WTC11 (cell line): ENCODE measurements around the gene APOL6.

Source experiments
- ATF1 ChIP-seq: sonication (generic); formaldehyde crosslinking; IDR thresholded peaks from 2 replicates; pipeline ENCODE4 v1.8.1; 2023; ENCODE audit warnings: mild to moderate bottlenecking, moderate library complexity, missing genetic modification reagents
- ELF4 ChIP-seq: sonication (generic); formaldehyde crosslinking; IDR thresholded peaks from 2 replicates; pipeline ENCODE4 v1.8.1; 2022; ENCODE audit warnings: low read depth, mild to moderate bottlenecking, moderate library complexity, missing genetic modification reagents
- FOXJ3 ChIP-seq: sonication (generic); formaldehyde crosslinking; IDR thresholded peaks from 2 replicates; pipeline ENCODE4 v1.9.0; 2021; ENCODE audit warnings: missing genetic modification reagents, mild to moderate bottlenecking, borderline replicate concordance
- IRF2 ChIP-seq: sonication (generic); formaldehyde crosslinking; IDR thresholded peaks from 2 replicates; pipeline ENCODE4 v1.8.0; 2022; ENCODE audit warnings: low read depth, missing genetic modification reagents, borderline replicate concordance
- NR3C1 ChIP-seq: sonication (generic); formaldehyde crosslinking; conservative IDR thresholded peaks from 2 replicates; pipeline ENCODE4 v1.8.1; 2023; ENCODE audit warnings: low read depth, mild to moderate bottlenecking, missing genetic modification reagents
- RELA ChIP-seq: sonication (generic); formaldehyde crosslinking; IDR thresholded peaks from 2 replicates; pipeline ENCODE4 v1.8.1; 2022; ENCODE audit warnings: missing genetic modification reagents, mild to moderate bottlenecking, borderline replicate concordance
- SP1 ChIP-seq: sonication (generic); formaldehyde crosslinking; conservative IDR thresholded peaks from 2 replicates; pipeline ENCODE4 v1.8.1; 2022; ENCODE audit warnings: missing genetic modification reagents
- ZBTB43 ChIP-seq: sonication (generic); formaldehyde crosslinking; IDR thresholded peaks from 2 replicates; pipeline ENCODE4 v1.8.1; 2023; ENCODE audit warnings: mild to moderate bottlenecking, missing genetic modification reagents
- ZNF512 ChIP-seq: sonication (generic); formaldehyde crosslinking; IDR thresholded peaks from 2 replicates; pipeline ENCODE4 v1.8.1; 2022; ENCODE audit warnings: missing genetic modification reagents, borderline replicate concordance
- TF ChIP-seq, protein P1 (sequence below): fragments of 200-600 bp; IDR thresholded peaks from 2 replicates; pipeline ENCODE4 v1.8.0; 2022; ENCODE audit warnings: antibody characterized with exemption
- TF ChIP-seq, protein P2 (sequence below): sonication (generic); formaldehyde crosslinking; IDR thresholded peaks from 2 replicates; pipeline ENCODE4 v1.8.0; 2022; ENCODE audit warnings: mild to moderate bottlenecking, missing genetic modification reagents
- TF ChIP-seq, protein P3 (sequence below): sonication (generic); formaldehyde crosslinking; IDR thresholded peaks from 2 replicates; pipeline ENCODE4 v1.8.0; 2022; ENCODE audit warnings: mild to moderate bottlenecking, missing genetic modification reagents
- TF ChIP-seq, protein P4 (sequence below): sonication (generic); formaldehyde crosslinking; IDR thresholded peaks from 2 replicates; pipeline ENCODE4 v1.8.1; 2023; ENCODE audit warnings: mild to moderate bottlenecking, missing genetic modification reagents, moderate library complexity
- TF ChIP-seq, protein P5 (sequence below): fragments of 250-450 bp; sonication (Bioruptor Pico); IDR thresholded peaks from 2 replicates; pipeline ENCODE4 v1.8.0; 2021; ENCODE audit warnings: mild to moderate bottlenecking

DNA sequence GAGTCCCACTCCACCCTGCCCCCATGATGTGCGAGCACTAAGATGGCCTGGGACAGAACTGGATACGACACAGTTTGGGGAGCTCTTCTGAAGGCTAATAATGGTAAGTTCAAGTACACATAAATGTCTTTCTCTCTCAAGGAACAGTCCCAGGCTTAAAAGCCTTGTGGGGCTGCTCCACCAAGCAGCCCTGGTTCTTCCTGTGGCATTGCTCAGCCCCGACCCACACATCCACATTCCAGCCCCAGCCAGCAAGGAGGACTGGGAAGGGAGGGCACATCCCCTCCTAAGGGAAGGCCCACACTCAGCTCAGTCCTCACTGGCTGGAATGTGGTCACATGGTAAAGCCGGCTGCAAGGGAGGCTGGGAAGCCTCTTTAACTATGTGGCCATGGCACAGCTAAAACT lies 17.9 kb upstream of the APOL6 start:
- TF ChIP-seq, protein P1, sequence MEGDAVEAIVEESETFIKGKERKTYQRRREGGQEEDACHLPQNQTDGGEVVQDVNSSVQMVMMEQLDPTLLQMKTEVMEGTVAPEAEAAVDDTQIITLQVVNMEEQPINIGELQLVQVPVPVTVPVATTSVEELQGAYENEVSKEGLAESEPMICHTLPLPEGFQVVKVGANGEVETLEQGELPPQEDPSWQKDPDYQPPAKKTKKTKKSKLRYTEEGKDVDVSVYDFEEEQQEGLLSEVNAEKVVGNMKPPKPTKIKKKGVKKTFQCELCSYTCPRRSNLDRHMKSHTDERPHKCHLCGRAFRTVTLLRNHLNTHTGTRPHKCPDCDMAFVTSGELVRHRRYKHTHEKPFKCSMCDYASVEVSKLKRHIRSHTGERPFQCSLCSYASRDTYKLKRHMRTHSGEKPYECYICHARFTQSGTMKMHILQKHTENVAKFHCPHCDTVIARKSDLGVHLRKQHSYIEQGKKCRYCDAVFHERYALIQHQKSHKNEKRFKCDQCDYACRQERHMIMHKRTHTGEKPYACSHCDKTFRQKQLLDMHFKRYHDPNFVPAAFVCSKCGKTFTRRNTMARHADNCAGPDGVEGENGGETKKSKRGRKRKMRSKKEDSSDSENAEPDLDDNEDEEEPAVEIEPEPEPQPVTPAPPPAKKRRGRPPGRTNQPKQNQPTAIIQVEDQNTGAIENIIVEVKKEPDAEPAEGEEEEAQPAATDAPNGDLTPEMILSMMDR: no peak
- TF ChIP-seq IRF2 (CRISPR knock-in tag): no peak
- TF ChIP-seq, protein P2, sequence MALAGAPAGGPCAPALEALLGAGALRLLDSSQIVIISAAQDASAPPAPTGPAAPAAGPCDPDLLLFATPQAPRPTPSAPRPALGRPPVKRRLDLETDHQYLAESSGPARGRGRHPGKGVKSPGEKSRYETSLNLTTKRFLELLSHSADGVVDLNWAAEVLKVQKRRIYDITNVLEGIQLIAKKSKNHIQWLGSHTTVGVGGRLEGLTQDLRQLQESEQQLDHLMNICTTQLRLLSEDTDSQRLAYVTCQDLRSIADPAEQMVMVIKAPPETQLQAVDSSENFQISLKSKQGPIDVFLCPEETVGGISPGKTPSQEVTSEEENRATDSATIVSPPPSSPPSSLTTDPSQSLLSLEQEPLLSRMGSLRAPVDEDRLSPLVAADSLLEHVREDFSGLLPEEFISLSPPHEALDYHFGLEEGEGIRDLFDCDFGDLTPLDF (CRISPR knock-in tag): no peak
- TF ChIP-seq, protein P3, sequence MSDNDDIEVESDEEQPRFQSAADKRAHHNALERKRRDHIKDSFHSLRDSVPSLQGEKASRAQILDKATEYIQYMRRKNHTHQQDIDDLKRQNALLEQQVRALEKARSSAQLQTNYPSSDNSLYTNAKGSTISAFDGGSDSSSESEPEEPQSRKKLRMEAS: no peak
- TF ChIP-seq, protein P4, sequence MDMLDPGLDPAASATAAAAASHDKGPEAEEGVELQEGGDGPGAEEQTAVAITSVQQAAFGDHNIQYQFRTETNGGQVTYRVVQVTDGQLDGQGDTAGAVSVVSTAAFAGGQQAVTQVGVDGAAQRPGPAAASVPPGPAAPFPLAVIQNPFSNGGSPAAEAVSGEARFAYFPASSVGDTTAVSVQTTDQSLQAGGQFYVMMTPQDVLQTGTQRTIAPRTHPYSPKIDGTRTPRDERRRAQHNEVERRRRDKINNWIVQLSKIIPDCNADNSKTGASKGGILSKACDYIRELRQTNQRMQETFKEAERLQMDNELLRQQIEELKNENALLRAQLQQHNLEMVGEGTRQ: peak; percentile 66; the same call in 1 of the 2 replicates
- no peak for TF ChIP-seq ATF1 (CRISPR knock-in tag)
- TF ChIP-seq ZNF512 (CRISPR knock-in tag): no peak
- TF ChIP-seq FOXJ3 (CRISPR knock-in tag): no peak
- no peak for TF ChIP-seq ZBTB43 (CRISPR knock-in tag)
- no peak for TF ChIP-seq RELA (CRISPR knock-in tag)
- TF ChIP-seq, protein P5, sequence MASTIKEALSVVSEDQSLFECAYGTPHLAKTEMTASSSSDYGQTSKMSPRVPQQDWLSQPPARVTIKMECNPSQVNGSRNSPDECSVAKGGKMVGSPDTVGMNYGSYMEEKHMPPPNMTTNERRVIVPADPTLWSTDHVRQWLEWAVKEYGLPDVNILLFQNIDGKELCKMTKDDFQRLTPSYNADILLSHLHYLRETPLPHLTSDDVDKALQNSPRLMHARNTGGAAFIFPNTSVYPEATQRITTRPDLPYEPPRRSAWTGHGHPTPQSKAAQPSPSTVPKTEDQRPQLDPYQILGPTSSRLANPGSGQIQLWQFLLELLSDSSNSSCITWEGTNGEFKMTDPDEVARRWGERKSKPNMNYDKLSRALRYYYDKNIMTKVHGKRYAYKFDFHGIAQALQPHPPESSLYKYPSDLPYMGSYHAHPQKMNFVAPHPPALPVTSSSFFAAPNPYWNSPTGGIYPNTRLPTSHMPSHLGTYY (CRISPR knock-in tag): no peak
- no peak for TF ChIP-seq SP1
- no peak for TF ChIP-seq NR3C1
- TF ChIP-seq ELF4: no peak
